OCI-LY3 (cell line): ENCODE data around the gene IL36B.
A peak's percentile ranks its signal among the peaks of the same experiment; 100 is the strongest.

Experiments
- H2AFZ ChIP-seq: fragments of 200-600, 300-600 bp; shearing (Covaris generic); 2 replicates; pipeline ENCODE4 v1.6.0; 2014; ENCODE audit warnings: antibody characterized with exemption, low read depth, low read length
- H3K27ac ChIP-seq: fragments of 200-600, 300-600 bp; sonication (generic); 2 replicates; pipeline ENCODE4 v1.5.1; 2014; ENCODE audit warnings: mild to moderate bottlenecking, low read length, moderate library complexity, mixed read lengths
- H3K27me3 ChIP-seq: fragments of 200-600, 300-600 bp; sonication (generic); 2 replicates; pipeline ENCODE4 v1.6.1; 2014; ENCODE audit warnings: low read depth, low read length, mixed read lengths
- H3K36me3 ChIP-seq: fragments of 200-600, 300-600 bp; sonication (generic); replicated peaks from 2 replicates; pipeline ENCODE3; 2014; ENCODE audit warnings: low read depth, low read length, mixed read lengths
- H3K4me1 ChIP-seq: fragments of 300-600, 200-600 bp; sonication (generic); 2 replicates; pipeline ENCODE4 v1.6.1; 2014; ENCODE audit warnings: low read length, mixed read lengths
- H3K4me2 ChIP-seq: fragments of 200-600, 300-600 bp; sonication (generic); 2 replicates; pipeline ENCODE4 v1.6.1; 2014; ENCODE audit warnings: low read length, mixed read lengths
- H3K4me3 ChIP-seq: fragments of 300-600, 200-600 bp; sonication (generic); 2 replicates; pipeline ENCODE4 v1.5.1; 2014; ENCODE audit warnings: antibody characterized with exemption, mild to moderate bottlenecking, low read length, moderate library complexity
- H3K79me2 ChIP-seq: fragments of 300-600, 200-600 bp; shearing (Covaris generic); 2 replicates; pipeline ENCODE4 v1.6.1; 2014; ENCODE audit warnings: mild to moderate bottlenecking, low read length, mixed read lengths
- H3K9ac ChIP-seq: fragments of 300-600, 200-600 bp; shearing (Covaris generic); 2 replicates; pipeline ENCODE4 v1.6.0; 2014; ENCODE audit warnings: mild to moderate bottlenecking, low read length, moderate library complexity
- H3K9me3 ChIP-seq: fragments of 200-600, 300-600 bp; shearing (Covaris generic); 2 replicates; pipeline ENCODE4 v1.6.1; 2014; ENCODE audit warnings: low read length, mixed read lengths; ENCODE audit not compliant: insufficient read depth
- H4K20me1 ChIP-seq: fragments of 200-600, 300-600 bp; sonication (generic); 2 replicates; pipeline ENCODE4 v1.6.1; 2016; ENCODE audit warnings: low read length, mixed read lengths; ENCODE audit not compliant: insufficient read depth
- EZH2phosphoT487 ChIP-seq: fragments of 200-600 bp; shearing (Covaris generic); IDR thresholded peaks from 2 replicates; pipeline ENCODE4 v1.6.1; 2018; ENCODE audit warnings: antibody characterized with exemption, mixed run types, low read depth
- TF ChIP-seq, protein P1 (sequence below): fragments of 200-600, 300-600 bp; sonication (generic); IDR thresholded peaks from 2 replicates; pipeline ENCODE4 v1.5.1; 2014; ENCODE audit warnings: antibody characterized with exemption, low read length, low read depth

IL36B gene

DNA sequence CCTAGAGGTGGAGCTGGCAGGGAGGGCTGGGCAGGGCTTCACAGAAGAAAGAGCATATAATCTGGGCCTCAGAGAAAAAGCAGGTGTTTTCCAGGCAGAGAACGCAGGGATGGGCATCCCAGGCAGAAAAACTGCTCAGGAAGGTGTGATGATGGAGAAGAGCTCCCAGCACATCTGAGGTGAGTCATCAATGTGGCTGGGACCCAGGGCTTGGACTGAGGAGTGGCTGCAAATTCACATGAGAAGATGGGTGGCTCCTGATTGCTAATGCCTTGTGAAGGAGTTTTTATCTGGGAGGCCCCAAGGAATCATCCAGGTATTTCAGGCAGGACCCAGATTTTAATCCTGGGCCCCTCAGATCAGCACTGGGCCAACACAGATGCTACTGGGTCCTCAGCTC lies 25.3 kb upstream of the IL36B start:
- H3K79me2 ChIP-seq: no peaks in the 10 kb centered on the region
- peaks cover 21% of the 10 kb centered on the region for H3K27me3 ChIP-seq
- H3K36me3 ChIP-seq: no peaks in the 10 kb centered on the region
- H3K4me2 ChIP-seq: no peak overlapping the region
- H4K20me1 ChIP-seq: no peaks in the 10 kb centered on the region
- no peak overlapping the region for H3K9ac ChIP-seq
- H3K4me3 ChIP-seq: no peak overlapping the region
- no peak overlapping the region for H2AFZ ChIP-seq
- no peak overlapping the region for H3K27ac ChIP-seq
- H3K9me3 ChIP-seq: no peaks in the 10 kb centered on the region
- H3K4me1 ChIP-seq: peaks cover 7% of the 10 kb centered on the region
- TF ChIP-seq EZH2phosphoT487: no peak
- TF ChIP-seq, protein P1, sequence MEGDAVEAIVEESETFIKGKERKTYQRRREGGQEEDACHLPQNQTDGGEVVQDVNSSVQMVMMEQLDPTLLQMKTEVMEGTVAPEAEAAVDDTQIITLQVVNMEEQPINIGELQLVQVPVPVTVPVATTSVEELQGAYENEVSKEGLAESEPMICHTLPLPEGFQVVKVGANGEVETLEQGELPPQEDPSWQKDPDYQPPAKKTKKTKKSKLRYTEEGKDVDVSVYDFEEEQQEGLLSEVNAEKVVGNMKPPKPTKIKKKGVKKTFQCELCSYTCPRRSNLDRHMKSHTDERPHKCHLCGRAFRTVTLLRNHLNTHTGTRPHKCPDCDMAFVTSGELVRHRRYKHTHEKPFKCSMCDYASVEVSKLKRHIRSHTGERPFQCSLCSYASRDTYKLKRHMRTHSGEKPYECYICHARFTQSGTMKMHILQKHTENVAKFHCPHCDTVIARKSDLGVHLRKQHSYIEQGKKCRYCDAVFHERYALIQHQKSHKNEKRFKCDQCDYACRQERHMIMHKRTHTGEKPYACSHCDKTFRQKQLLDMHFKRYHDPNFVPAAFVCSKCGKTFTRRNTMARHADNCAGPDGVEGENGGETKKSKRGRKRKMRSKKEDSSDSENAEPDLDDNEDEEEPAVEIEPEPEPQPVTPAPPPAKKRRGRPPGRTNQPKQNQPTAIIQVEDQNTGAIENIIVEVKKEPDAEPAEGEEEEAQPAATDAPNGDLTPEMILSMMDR: no peak

DNA sequence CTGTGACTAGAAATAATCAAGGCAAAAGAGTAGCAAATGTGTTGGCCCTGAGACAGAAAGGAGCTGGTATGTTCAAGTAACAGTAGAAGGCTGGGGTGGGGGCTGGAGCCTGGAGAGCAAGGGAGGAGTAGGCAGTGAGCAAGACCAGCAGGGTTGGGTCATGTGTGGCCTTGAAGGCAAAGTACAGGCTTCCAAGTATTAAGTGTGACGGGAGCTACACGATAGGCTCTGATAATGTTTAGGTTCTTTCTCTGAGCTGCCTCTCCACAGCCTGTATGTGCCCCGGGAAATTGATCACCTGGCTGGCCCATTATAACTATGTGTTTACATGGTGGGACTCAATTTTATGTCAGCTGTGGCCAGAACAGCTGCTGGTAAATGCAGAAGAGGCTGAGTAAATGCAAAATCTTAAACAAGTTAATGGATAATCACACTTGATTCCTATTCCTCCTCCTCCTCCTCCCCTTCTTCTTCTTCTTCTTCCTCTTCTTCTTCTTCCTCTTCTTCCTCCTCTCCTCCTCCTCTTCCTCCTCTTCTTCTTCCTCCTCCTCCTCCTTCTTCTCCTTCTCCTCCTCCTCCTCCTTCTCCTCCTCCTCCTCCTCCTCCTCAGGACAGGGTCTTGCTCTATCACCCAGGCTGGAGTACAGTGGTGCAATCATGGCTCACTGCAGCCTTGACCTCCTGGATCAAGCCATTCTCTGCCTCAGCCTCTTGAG lies 24.4 kb upstream of the IL36B start:
- Histone ChIP-seq H3K4me1 (peaks cover 6% of the 10 kb centered on the region), H3K27me3 (0 out of 2 replicates have a peak, but pooled peaks cover 14% of the 10 kb centered on the region), H3K36me3 (no peaks in the 10 kb centered on the region), H2AFZ (no peak overlapping the region), H3K4me3 (no peak overlapping the region), H3K4me2 (peak overlapping the region; percentile 23; the same call in 1 of the 2 replicates), H3K9me3 (no peaks in the 10 kb centered on the region), H3K9ac (no peak overlapping the region), H3K27ac (no peak overlapping the region), H3K79me2 (no peaks in the 10 kb centered on the region), H4K20me1 (no peaks in the 10 kb centered on the region)
- TF ChIP-seq, protein P1: no peak
- no peak for TF ChIP-seq EZH2phosphoT487

DNA sequence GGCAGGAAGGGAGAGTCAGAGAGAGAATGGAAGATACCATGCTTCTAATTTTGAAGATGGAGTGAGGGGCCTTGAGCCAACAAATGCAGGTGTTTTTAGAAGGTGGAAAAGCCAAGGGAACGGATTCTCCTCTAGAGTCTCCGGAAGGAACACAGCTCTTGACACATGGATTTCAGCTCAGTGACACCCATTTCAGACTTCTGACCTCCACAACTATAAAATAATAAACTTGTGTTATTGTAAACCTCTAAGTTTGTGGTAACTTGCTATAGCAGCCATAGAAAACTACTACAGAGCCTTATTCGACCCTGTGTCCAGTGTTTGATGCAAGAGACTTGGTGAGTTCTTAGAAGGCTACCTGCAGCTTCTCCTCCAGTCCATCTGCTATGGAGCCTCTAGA lies 22.9 kb upstream of the IL36B start:
- Histone ChIP-seq H3K4me3 (no peak overlapping the region), H3K36me3 (no peaks in the 10 kb centered on the region), H3K27me3 (0 out of 2 replicates have a peak, but pooled peaks cover 9% of the 10 kb centered on the region), H3K4me1 (peaks cover 6% of the 10 kb centered on the region), H4K20me1 (no peaks in the 10 kb centered on the region), H3K79me2 (no peaks in the 10 kb centered on the region), H2AFZ (no peak overlapping the region), H3K4me2 (no peak overlapping the region), H3K9ac (no peak overlapping the region), H3K27ac (no peak overlapping the region), H3K9me3 (no peaks in the 10 kb centered on the region)
- TF ChIP-seq, protein P1: no peak
- no peak for TF ChIP-seq EZH2phosphoT487

DNA sequence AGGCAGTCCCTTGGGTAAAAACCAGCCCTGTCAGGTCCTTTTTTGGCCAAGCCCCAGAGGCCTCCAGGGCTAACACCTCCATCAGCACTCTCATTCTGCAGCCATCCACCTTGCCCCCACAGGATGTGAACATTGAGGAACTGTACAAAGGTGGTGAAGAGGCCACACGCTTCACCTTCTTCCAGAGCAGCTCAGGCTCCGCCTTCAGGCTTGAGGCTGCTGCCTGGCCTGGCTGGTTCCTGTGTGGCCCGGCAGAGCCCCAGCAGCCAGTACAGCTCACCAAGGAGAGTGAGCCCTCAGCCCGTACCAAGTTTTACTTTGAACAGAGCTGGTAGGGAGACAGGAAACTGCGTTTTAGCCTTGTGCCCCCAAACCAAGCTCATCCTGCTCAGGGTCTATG lies 22.4 kb upstream of the IL36B start:
- H3K4me1 ChIP-seq: peaks cover 6% of the 10 kb centered on the region
- no peak overlapping the region for H3K4me3 ChIP-seq
- no peak overlapping the region for H3K9ac ChIP-seq
- H3K4me2 ChIP-seq: no peak overlapping the region
- H2AFZ ChIP-seq: no peak overlapping the region
- H3K27ac ChIP-seq: no peak overlapping the region
- TF ChIP-seq, protein P1: no peak
- TF ChIP-seq EZH2phosphoT487: no peak
- 0 out of 2 replicates have a peak, but pooled peaks cover 9% of the 10 kb centered on the region for H3K27me3 ChIP-seq
- no peaks in the 10 kb centered on the region for H4K20me1 ChIP-seq
- H3K36me3 ChIP-seq: no peaks in the 10 kb centered on the region
- H3K9me3 ChIP-seq: no peaks in the 10 kb centered on the region
- no peaks in the 10 kb centered on the region for H3K79me2 ChIP-seq
